ENCODE results near the gene TIGAR. TPM values are rescaled to one million over a fixed set of nuclear protein-coding genes. Genes with fewer than 3 reads are reported as not detected.

The TIGAR gene
- total RNA-seq, 2 donors from 2014 or later = 4.1 to 9.5 TPM

GRCh38 chr12:4276524-4277204, 44.3 kb upstream of the TIGAR start:
- peaks cover 25% of the 10 kb centered on the region for H3K36me3 ChIP-seq
- peak overlapping the region; percentile 88 to 92 for H3K27ac ChIP-seq
- H3K9me3 ChIP-seq = no peaks in the 10 kb centered on the region
- ATAC-seq (ENCODE audit: insufficient number of reproducible peaks, low FRiP score, low read depth) (peak; percentile 71), DNase-seq (ENCODE audit: low spot score) (peak; percentile 74)
- peaks cover 35 to 70% of the 10 kb centered on the region in 2 donors for H3K4me1 ChIP-seq (ENCODE audit: control insufficient read depth in 1 of 2, low read depth in 2 of 2)
- TF ChIP-seq, protein P1, sequence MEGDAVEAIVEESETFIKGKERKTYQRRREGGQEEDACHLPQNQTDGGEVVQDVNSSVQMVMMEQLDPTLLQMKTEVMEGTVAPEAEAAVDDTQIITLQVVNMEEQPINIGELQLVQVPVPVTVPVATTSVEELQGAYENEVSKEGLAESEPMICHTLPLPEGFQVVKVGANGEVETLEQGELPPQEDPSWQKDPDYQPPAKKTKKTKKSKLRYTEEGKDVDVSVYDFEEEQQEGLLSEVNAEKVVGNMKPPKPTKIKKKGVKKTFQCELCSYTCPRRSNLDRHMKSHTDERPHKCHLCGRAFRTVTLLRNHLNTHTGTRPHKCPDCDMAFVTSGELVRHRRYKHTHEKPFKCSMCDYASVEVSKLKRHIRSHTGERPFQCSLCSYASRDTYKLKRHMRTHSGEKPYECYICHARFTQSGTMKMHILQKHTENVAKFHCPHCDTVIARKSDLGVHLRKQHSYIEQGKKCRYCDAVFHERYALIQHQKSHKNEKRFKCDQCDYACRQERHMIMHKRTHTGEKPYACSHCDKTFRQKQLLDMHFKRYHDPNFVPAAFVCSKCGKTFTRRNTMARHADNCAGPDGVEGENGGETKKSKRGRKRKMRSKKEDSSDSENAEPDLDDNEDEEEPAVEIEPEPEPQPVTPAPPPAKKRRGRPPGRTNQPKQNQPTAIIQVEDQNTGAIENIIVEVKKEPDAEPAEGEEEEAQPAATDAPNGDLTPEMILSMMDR (IDR thresholded peaks at IDR 0.05) = peak; percentile 90
- no peaks in the 10 kb centered on the region for H3K27me3 ChIP-seq (replicated peaks; ENCODE audit: insufficient read depth)
- peak overlapping the region; percentile 81 for H3K4me3 ChIP-seq

DNA sequence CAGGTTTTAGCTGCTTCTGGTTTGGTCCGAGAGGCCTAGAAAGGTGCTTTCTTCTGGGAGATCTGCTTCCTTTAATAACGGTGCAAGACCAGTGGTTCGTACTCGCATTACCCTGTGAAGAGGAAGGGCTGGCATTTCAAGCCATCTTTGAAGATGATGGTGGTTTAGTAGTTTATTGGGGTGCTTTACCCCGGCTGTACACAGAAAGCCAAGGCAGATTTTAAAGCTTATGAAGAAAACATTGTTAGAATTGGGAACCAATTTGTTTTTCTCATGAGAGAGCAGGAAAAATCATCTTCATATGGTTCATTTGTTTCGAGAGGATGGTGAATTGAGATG, 43.8 kb upstream of the TIGAR start:
- H3K27me3 ChIP-seq (replicated peaks; ENCODE audit: insufficient read depth) = no peaks in the 10 kb centered on the region
- no peak for DNase-seq (ENCODE audit: low spot score)
- peak overlapping the region in 1 of 2 donors; percentile 92 for H3K27ac ChIP-seq
- no peaks in the 10 kb centered on the region for H3K9me3 ChIP-seq
- TF ChIP-seq, protein P1 (IDR thresholded peaks at IDR 0.05) = peak; percentile 1
- H3K4me1 ChIP-seq (ENCODE audit: control insufficient read depth in 1 of 2, low read depth in 2 of 2) = peaks cover 33 to 68% of the 10 kb centered on the region in 2 donors
- ATAC-seq (ENCODE audit: insufficient number of reproducible peaks, low FRiP score, low read depth) = no peak
- peak overlapping the region; percentile 81 for H3K4me3 ChIP-seq
- peaks cover 25% of the 10 kb centered on the region for H3K36me3 ChIP-seq

GRCh38 chr12:4277857-4278256, 43.2 kb upstream of the TIGAR start:
- Histone ChIP-seq H3K4me3 (no peak overlapping the region), H3K4me1 (ENCODE audit: control insufficient read depth in 1 of 2, low read depth in 2 of 2) (peaks cover 31 to 67% of the 10 kb centered on the region in 2 donors), H3K36me3 (peaks cover 30% of the 10 kb centered on the region), H3K9me3 (no peaks in the 10 kb centered on the region), H3K27ac (no peak overlapping the region), H3K27me3 (replicated peaks; ENCODE audit: insufficient read depth) (no peaks in the 10 kb centered on the region)
- no peak for DNase-seq (ENCODE audit: low spot score)
- ATAC-seq (ENCODE audit: insufficient number of reproducible peaks, low FRiP score, low read depth) = no peak
- TF ChIP-seq, protein P1 (IDR thresholded peaks at IDR 0.05) = no peak

DNA sequence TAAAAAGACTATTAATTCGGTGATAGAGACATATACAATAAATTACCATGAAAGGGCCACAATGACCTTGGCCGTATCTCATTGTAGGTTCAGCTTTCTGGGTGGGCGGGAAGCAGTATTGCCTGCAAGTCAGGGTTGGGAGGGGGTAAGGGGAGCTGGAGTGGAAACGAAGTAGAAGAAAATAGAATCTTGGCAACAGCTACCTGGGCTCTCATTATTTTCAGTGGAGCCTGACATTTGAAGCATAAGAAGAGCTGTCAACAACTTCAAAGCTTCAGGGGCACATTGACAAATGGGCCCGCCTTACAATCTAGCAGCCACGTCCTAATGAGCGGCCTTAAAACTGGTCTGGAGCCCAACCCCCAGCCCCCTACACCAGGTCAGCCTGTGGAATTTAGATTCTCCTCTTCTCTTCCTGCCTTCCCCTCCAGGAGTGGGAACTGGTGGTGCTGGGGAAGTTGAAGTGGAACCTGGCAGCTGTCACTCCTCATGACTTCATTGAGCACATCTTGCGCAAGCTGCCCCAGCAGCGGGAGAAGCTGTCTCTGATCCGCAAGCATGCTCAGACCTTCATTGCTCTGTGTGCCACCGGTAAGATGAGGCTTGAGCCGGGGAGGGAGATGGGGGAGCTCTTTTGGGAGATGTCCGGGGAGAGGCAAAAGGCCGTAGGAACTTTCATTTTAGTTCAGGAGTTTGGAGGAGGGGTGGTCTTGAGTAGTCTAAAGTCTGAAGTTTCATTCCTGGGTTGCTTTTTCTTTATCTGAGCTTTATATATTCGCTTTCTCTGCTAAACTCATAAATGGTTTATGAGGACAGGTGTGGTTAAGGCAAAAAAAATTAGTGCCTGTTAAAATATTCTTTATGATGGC, 42.5 kb upstream of the TIGAR start:
- TF ChIP-seq, protein P1 (IDR thresholded peaks at IDR 0.05) = no peak
- no peak overlapping the region for H3K27ac ChIP-seq
- DNase-seq (ENCODE audit: low spot score) (no peak), ATAC-seq (ENCODE audit: insufficient number of reproducible peaks, low FRiP score, low read depth) (no peak)
- no peaks in the 10 kb centered on the region for H3K27me3 ChIP-seq (replicated peaks; ENCODE audit: insufficient read depth)
- peaks cover 31 to 61% of the 10 kb centered on the region in 2 donors for H3K4me1 ChIP-seq (ENCODE audit: control insufficient read depth in 1 of 2, low read depth in 2 of 2)
- peaks cover 37% of the 10 kb centered on the region for H3K36me3 ChIP-seq
- no peak overlapping the region for H3K4me3 ChIP-seq
- H3K9me3 ChIP-seq = no peaks in the 10 kb centered on the region

DNA sequence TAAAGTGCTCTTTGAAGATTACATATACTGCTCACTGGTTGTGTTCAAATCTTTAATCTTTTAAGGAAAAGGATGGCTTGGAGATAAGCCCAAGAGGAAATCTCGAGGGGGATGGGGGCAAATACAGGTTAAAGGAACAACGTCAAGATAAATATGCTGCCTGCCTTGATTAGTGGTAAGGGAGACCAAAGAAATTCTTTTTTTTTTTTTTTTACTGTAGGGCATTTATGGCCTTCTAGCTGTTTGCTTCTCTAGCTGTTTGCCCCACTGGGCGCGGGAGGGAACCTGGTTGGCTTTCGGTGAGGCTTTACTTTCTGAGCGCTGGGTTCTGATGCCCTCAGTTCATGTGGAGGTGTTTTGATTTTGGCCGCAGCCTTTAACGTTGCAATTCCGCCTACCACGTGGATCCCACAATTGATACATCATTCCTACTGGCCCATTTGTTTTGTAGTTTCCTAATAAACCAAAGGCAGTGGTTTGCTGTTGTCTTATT, 41.8 kb upstream of the TIGAR start:
- H3K4me1 ChIP-seq (ENCODE audit: control insufficient read depth in 1 of 2, low read depth in 2 of 2) = peaks cover 31 to 61% of the 10 kb centered on the region in 2 donors
- H3K4me3 ChIP-seq = no peak overlapping the region
- DNase-seq (ENCODE audit: low spot score) (no peak), ATAC-seq (ENCODE audit: insufficient number of reproducible peaks, low FRiP score, low read depth) (no peak)
- peaks cover 42% of the 10 kb centered on the region for H3K36me3 ChIP-seq
- H3K27me3 ChIP-seq (replicated peaks; ENCODE audit: insufficient read depth) = no peaks in the 10 kb centered on the region
- H3K27ac ChIP-seq = no peak overlapping the region
- no peaks in the 10 kb centered on the region for H3K9me3 ChIP-seq
- TF ChIP-seq, protein P1 (IDR thresholded peaks at IDR 0.05) = no peak

Data from thoracic aorta (tissue), 2 donors.